GF-D8 (cell line): Measurements from ENCODE around the gene AMIGO3.

Experiments
- DNase-seq: peaks from one replicate; lab custom pipeline; 2025; lab: John Stamatoyannopoulos, UW

The AMIGO3 gene

GRCh38 chr3:49725906-49726681 lies 6.6 kb upstream of the AMIGO3 start:
- no peak for DNase-seq

- no peak for DNase-seq
Measured at GRCh38 chr3:49724586-49724985, 5.1 kb upstream of the AMIGO3 start.

- peak; percentile 87 for DNase-seq
Measured at GRCh38 chr3:49723628-49724551, 4.4 kb upstream of the AMIGO3 start, which contains the start of gene GMPPB. GMPPB (minus strand) TSS chr3:49723951; CDS start chr3:49723726, 225 bp downstream.

GRCh38 chr3:49723296-49723627 lies 3.8 kb upstream of the AMIGO3 start:
- no peak for DNase-seq

- no peak for DNase-seq
Measured at GRCh38 chr3:49722896-49723295, 3.4 kb upstream of the AMIGO3 start.

GRCh38 chr3:49721896-49722781 lies 2.7 kb upstream of the AMIGO3 start:
- DNase-seq = no peak

GRCh38 chr3:49721596-49721895 lies 2.1 kb upstream of the AMIGO3 start:
- DNase-seq = no peak

GRCh38 chr3:49720855-49721595 lies 1.5 kb upstream of the AMIGO3 start:
- DNase-seq = no peak

GRCh38 chr3:49718858-49719213 lies 648 bp downstream of the AMIGO3 start:
- no peak for DNase-seq

GRCh38 chr3:49717959-49718857 lies 1.3 kb downstream of the AMIGO3 start:
- no peak for DNase-seq

- DNase-seq = no peak
Measured at GRCh38 chr3:49717211-49717958, 2.1 kb downstream of the AMIGO3 start.

- no peak for DNase-seq
Measured at GRCh38 chr3:49716691-49717210, 2.7 kb downstream of the AMIGO3 start.

- DNase-seq = no peak
Measured at GRCh38 chr3:49716169-49716568, 3.3 kb downstream of the AMIGO3 start.

- no peak for DNase-seq
Measured at GRCh38 chr3:49715611-49716121, 3.8 kb downstream of the AMIGO3 start.

GRCh38 chr3:49714728-49715550 lies 4.5 kb downstream of the AMIGO3 start:
- DNase-seq = no peak

GRCh38 chr3:49713336-49714105 lies 6.0 kb downstream of the AMIGO3 start:
- DNase-seq = no peak

GRCh38 chr3:49712631-49713317 lies 6.7 kb downstream of the AMIGO3 start:
- DNase-seq = no peak
